GM23338 (cell line): Measurements from ENCODE around the gene PTRHD1.

Experiments
- CTCF ChIP-seq, 2 experiments: fragments of 200-600 bp in 1 of 2; sonication (generic) in 1 of 2; conservative IDR thresholded peaks; 2 replicates each; pipeline versions ENCODE4 v1.5.1 to v1.6.1; 2016 to 2017; ENCODE audit warnings: antibody characterized with exemption in 2 of 2, low read depth in 2 of 2, mild to moderate bottlenecking in 2 of 2, moderate library complexity in 1 of 2
- EZH2phosphoT487 ChIP-seq: fragments of 200-600 bp; sonication (generic); IDR thresholded peaks from one replicate; pipeline ENCODE4 v1.8.1; 2018; ENCODE audit warnings: antibody characterized with exemption; ENCODE audit not compliant: unreplicated experiment
- POLR2AphosphoS5 ChIP-seq: IDR thresholded peaks from 2 replicates; pipeline ENCODE4 v1.6.1; 2016; ENCODE audit warnings: antibody characterized with exemption, low read depth

DNA sequence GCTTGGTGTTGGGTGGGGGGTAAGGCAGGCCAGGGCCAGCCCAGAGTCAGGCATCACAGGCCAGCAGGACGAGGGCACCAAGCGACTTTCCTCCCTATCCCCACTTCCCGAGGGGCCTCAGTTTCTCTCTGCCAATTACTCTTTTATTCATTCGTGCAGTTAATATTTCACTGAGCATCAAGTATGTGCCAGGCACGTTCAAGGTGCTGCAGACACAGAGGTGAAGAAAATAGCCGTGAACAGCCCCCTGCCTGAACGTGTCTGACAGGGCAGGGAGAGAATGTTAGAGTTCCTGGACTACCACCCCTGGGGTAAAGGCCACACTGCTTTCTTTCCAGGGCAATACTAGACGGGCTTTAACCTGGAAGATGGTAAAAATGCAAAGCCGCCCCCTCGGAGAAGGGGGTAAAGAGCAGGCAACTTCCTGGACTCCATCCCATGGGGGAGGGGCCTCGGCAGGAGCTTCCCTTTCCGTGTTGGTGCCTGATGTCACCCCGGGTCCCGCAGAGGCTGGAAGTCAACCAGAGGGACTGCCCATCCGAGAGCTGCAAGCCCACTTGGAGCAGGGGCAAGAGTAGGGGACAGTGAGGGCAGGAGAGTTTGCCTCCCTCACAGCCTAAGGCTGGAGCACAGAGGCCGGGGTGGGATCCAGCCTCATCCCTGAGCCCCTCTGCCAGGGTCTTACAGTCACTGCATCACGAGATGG lies 47.1 kb upstream of the PTRHD1 start:
- no peak for TF ChIP-seq CTCF (conservative IDR thresholded peaks at IDR 0.05; ENCODE audit: low read depth in 2 of 2)
- no peak for TF ChIP-seq EZH2phosphoT487
- no peak for TF ChIP-seq POLR2AphosphoS5
